ENCODE data around the gene PIP5K1C. TPM values are rescaled to one million over a fixed set of nuclear protein-coding genes. Genes with fewer than 3 reads are reported as not detected.
"Not testable (repeated sequence)": the region's sequence is repeated elsewhere in the genome, so short reads cannot be mapped to it uniquely, and the experiment has no call there.

The PIP5K1C gene
- total RNA-seq, 1 donor: 8.4 TPM

DNA sequence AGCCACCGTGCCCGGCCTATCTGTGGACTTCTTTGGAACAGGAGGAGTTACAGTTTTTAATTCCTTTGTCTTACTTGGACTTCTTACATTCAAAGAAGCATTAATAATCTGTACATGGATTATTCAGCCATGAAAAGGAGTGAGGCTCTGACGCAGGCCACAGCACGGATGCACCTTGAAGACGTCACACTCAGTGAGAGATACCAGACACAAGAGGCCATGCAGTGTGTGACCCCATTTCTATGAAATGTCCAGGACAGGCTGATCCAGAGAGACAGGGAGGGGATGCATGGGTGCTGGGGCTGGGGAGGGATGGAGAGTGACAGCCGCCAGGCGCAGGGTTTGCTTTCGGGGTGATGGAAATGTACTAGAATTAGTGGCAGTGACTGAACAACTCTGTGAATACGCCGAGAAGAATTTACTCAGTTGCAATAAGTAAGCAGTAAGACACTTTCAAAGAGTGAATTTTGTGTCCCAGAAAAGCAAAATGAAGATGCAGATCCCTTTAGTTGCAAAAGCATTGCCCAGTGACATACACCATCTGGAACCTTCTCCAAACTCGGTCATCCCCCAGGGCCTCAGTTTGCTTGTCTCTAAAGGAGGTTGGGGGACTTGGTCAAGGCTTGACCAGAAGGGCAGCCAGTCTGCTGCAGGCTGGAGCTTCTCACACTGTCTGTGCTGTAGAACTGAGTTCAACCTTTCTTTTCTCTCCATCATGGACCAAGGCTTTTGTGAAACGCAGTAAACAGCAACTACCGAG, 25.3 kb downstream of the PIP5K1C start:
- H3K4me3 ChIP-seq (ENCODE audit: low read length): no peak overlapping the region
- no peaks in the 10 kb centered on the region for H3K9me3 ChIP-seq (ENCODE audit: low read depth, low read length)
- H3K4me1 ChIP-seq (ENCODE audit: insufficient read depth, low read length): peaks cover 24% of the 10 kb centered on the region
- no peaks in the 10 kb centered on the region for H3K27me3 ChIP-seq (ENCODE audit: insufficient read depth, low read length)

DNA sequence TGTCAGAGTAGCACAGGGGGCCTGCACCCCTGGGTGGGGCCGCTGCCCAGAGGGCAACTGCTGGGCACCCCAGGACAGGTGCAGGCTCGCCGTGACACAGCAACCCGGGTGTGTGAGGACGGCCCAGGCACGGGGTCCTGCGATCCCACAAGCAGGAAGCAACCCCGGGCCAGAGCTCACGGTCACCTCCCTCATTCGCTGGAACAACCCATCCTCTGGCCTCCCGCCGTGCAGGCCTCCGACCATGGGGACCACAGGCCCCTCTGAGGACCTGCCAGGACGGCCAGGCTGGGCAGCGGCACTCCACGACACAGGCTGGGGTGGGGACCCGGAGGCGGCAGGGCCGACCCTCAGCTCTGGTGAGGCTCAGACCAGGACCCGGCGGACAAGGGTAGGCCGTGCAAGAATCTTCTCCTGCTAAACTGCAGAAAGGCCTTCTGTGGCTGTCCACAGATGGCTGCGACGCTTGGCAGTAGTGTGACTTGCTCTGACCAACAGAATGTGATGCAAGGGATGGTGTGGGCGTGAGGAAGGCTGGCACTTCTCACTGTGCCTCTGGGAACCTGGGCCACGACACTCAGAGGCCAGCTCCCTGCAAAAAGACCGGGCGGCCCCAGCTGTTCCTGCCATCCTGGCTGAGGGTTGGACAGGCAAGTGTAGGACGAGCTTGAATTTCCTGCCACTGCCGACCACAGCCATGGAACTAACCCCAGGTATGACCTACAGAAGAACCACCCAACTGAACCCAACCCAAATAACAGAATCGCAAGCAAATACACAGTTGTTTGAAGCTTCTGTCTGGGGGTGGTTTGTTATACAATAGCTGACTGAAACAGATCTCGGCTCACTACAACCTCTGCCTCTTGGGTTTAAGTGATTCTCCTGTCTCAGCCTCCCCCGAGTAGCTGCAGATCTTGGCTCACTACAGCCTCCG, 26.5 kb downstream of the PIP5K1C start:
- no peaks in the 10 kb centered on the region for H3K27me3 ChIP-seq (ENCODE audit: insufficient read depth, low read length)

GRCh38 chr19:3672993-3673392, 27.3 kb downstream of the PIP5K1C start:
- H3K27me3 ChIP-seq (ENCODE audit: insufficient read depth, low read length): no peaks in the 10 kb centered on the region
- no peaks in the 10 kb centered on the region for H3K9me3 ChIP-seq (ENCODE audit: low read depth, low read length)
- H3K4me3 ChIP-seq (ENCODE audit: low read length): no peak overlapping the region
- peaks cover 24% of the 10 kb centered on the region for H3K4me1 ChIP-seq (ENCODE audit: insufficient read depth, low read length)

More for the DNA sequence above, 26.5 kb downstream of the PIP5K1C start:
- peaks cover 24% of the 10 kb centered on the region for H3K4me1 ChIP-seq (ENCODE audit: insufficient read depth, low read length)
- H3K9me3 ChIP-seq (ENCODE audit: low read depth, low read length): no peaks in the 10 kb centered on the region
- no peak overlapping the region for H3K4me3 ChIP-seq (ENCODE audit: low read length)

GRCh38 chr19:3672575-3672948, 27.7 kb downstream of the PIP5K1C start:
- Histone ChIP-seq H3K4me3 (ENCODE audit: low read length) (no peak overlapping the region), H3K9me3 (ENCODE audit: low read depth, low read length) (no peaks in the 10 kb centered on the region), H3K4me1 (ENCODE audit: insufficient read depth, low read length) (peaks cover 24% of the 10 kb centered on the region), H3K27me3 (ENCODE audit: insufficient read depth, low read length) (no peaks in the 10 kb centered on the region)

DNA sequence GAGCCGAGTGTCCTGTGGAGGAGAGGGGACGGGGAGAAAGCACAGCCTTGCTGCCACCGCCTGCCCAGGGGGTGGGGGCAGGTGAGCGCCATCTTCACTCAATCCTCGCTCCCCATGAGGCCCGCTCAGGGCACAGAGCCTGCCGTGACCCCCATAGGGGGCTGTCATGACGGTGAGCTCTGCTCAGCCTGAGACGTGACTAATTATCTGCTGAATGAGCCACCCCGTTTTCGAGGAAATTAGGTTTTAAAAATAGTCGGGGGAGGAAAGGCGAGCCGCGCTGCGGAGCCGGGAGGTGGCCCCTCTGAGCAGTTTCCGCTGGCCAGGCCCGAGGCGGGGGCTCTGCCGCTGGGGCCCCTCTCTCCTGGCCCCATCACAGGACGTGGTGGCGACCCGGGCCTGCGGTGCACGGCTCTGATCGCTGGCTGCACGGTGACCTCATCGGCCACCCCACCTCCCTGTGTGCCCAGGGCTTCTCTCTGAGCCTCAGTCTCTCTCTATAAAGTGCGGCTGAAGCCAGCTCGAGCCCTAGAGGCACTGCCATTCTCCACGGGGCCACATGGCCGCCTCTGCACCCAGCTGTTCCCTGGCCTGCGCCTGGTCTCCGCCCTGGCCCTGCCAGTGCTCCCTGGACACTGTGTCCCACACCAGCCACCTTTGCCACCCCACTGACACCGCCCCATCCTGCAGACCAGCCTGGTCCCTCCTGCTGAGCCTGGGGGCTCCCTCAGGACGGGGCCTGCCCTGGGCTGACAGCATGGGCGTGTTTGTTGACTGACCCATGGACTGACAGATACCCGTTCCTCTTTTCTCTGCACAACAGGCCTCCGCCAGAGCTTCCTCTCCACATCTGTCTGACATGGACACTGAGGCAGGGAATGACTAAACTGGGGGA, 28.3 kb downstream of the PIP5K1C start:
- Histone ChIP-seq H3K9me3 (ENCODE audit: low read depth, low read length) (no peaks in the 10 kb centered on the region), H3K4me1 (ENCODE audit: insufficient read depth, low read length) (peaks cover 24% of the 10 kb centered on the region), H3K4me3 (ENCODE audit: low read length) (no peak overlapping the region)

DNA sequence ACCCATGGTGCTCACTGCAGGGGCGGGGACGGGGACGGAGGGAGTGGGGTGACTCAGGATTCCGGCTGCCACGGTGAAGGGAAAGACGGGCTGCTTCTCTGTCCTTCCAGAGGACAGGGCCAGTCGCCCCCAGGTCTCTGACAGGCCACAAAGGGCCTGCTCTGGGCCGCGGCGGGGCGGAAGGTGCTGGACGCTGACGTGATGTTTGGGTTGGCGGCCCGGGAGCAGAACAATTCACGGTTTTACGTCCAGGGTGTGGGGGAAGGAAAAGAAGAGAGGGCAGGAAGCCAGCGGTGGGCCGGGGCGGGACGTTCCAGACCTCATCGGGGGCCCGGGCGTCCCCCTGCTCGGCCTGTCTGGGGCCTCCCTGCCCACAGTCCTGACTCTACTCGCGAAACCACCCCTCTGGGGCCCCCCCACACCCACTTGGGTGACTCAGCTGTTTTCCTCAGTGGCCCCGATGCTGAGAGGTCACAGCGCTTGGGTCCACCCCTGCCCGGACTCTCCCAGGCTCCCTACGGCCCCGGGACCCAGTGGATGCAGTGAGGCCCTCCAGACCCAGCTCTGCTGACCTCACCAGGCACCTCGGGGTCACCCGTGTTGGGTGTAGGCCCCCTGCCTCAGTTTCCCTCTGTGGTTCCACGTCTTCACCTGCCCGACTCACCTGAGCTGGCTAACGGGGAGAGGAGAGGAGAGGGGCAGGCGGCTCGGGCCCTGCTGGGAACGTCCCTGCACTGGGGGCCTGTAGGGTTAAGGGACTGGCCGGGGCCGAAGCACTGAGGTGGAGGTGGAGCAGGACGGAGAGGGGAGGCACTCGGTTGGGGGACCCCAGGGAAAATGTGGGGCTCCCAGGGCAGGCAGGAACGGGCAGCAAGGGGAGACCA, 29.2 kb downstream of the PIP5K1C start:
- Histone ChIP-seq H3K27me3 (ENCODE audit: insufficient read depth, low read length) (no peaks in the 10 kb centered on the region), H3K9me3 (ENCODE audit: low read depth, low read length) (no peaks in the 10 kb centered on the region), H3K4me1 (ENCODE audit: insufficient read depth, low read length) (peaks cover 24% of the 10 kb centered on the region), H3K4me3 (ENCODE audit: low read length) (no peak overlapping the region)

More for the DNA sequence above, 28.3 kb downstream of the PIP5K1C start:
- no peaks in the 10 kb centered on the region for H3K27me3 ChIP-seq (ENCODE audit: insufficient read depth, low read length)

DNA sequence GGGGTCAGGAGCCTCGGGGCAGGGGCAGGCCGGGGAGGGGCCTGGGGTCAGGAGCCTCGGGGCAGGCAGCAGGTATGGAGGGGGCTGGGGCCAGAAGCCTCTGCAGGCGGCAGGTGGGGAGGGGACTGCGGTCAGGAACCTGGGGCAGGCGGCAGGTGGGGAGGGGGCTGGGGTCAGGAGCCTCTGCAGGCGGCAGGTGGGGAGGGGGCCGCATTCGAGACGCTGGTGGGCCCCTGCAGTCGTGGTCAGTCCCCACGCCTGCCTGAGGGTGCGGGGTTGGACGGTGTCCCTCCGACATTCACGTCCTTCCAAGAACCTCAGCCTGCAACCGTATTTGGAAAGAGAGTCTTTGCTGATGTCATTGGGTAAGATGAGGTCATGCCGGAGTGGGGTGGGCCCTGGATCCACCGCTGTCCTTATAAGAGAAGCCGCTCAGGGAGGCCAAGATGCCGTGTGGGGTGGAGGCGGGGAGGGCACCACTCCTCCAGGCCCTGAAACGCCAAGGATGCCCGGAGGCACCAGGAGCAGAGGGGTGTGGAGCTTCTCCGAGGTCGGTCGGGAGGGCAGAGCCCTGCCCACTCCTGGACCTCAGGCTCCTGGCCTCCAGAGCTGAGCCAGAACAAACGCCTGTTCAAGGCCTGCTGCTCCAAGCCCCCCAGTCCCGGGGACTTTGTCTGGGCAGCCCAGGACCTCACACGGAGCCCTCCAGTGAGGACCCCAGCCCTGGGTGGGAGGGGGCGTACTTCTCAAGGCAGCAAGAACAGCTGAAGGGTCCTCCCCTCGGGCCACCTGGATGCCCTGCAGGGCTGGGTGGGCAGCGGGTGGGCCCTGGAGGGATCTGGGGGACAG, 30.1 kb downstream of the PIP5K1C start:
- Histone ChIP-seq H3K4me3 (ENCODE audit: low read length) (no peak overlapping the region), H3K4me1 (ENCODE audit: insufficient read depth, low read length) (peaks cover 30% of the 10 kb centered on the region), H3K9me3 (ENCODE audit: low read depth, low read length) (no peaks in the 10 kb centered on the region), H3K27me3 (ENCODE audit: insufficient read depth, low read length) (no peaks in the 10 kb centered on the region)

DNA sequence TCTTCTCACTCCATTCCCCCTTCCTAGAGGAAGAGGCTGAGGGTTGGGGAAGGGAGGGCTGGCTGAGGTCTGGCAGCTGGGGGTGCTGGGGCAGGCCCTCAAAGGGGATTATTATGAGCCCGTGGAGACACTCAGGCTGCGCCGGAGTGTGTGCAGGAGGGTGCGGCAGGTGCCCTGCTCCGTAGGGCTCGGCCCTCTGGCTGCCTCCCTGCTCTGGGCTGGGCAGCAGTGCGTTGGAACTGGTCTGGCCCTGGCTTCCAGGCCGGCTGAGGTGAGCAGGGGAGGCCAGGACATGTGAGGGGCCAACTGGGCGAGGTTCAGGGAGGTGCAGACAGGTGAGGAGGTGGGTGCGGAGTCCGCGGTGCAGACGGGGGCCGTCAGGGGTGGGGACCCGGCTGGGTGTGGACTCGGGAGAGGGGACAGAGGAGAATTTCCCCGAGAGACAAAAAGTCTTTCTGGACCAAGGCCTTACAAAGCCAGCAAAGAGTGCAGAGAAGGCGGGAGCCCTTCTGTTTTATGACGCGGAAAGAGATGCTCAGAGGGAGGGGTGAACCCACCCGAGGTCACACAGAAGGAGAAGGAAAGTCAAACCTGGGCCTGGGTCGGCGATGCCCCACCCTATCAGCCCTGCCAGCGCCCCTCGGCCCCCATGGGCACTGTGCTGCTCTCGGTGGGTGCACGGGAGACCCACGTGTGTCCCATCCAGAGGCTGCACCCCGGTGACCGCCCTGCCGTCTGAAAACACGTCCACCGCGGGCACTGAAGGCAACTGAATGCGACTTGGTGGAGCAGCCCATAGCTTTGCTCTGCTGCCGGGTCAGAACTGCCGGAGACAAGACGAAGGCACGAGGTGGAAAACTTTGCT, 31.0 kb downstream of the PIP5K1C start:
- Histone ChIP-seq H3K4me3 (ENCODE audit: low read length) (no peak overlapping the region), H3K27me3 (ENCODE audit: insufficient read depth, low read length) (no peaks in the 10 kb centered on the region), H3K9me3 (ENCODE audit: low read depth, low read length) (no peaks in the 10 kb centered on the region), H3K4me1 (ENCODE audit: insufficient read depth, low read length) (peaks cover 30% of the 10 kb centered on the region)

- H3K4me3 ChIP-seq (ENCODE audit: low read length): no peak overlapping the region
- H3K27me3 ChIP-seq (ENCODE audit: insufficient read depth, low read length): no peaks in the 10 kb centered on the region
- H3K4me1 ChIP-seq (ENCODE audit: insufficient read depth, low read length): peaks cover 30% of the 10 kb centered on the region
- H3K9me3 ChIP-seq (ENCODE audit: low read depth, low read length): no peaks in the 10 kb centered on the region
Measured at GRCh38 chr19:3668331-3669081, 31.8 kb downstream of the PIP5K1C start.

DNA sequence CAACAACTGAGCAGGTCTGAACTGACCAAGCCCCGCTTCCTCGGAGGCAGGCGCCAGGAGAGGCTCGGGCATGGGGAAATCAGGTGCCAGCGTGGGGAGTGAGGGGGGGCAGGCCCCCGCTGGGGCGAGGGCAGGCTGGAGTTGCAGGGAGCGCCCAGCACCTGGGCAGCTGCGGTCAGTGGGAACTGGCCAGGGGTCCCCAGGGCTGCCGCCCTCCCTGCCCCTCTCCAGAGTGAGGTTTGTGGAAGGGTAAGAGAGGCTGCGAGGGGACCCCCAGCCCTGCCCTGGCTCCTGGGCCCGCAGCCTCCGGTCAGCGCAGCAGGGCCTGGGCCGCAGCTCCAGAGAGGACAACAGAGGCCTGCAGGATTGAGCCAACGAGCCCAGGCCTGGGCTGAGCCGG, 32.5 kb downstream of the PIP5K1C start:
- Histone ChIP-seq H3K4me3 (ENCODE audit: low read length) (no peak overlapping the region), H3K4me1 (ENCODE audit: insufficient read depth, low read length) (peaks cover 30% of the 10 kb centered on the region), H3K9me3 (ENCODE audit: low read depth, low read length) (no peaks in the 10 kb centered on the region), H3K27me3 (ENCODE audit: insufficient read depth, low read length) (no peaks in the 10 kb centered on the region)

DNA sequence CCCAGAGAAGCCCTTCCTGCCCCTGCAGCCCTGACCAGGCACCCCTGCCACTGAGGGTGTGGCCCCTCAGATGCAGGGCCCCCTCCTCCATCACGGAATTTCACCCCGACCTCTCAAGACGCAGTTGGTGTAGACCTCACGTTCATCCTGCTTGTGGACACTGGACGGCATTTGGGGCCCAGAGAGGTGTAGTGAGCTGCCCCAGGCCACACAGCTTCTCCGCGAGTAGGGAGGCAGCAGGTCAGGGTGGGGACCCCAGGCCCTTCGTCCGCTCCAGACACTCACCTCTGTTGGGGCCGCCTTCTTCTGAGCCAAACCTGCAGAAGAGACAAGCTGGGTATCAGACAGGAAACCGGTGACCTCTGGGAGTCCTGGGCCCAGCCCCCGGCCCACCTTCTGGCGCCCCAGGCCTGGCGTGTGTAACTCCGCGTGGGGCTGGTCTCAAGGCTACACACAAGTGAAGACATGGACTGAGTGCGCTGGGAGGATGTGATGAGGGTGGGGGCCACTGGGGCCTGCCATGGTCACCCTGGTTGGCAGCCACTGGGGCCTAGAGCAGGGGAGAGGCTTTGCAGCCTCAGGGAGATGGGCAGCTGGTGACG, 33.1 kb downstream of the PIP5K1C start:
- H3K27me3 ChIP-seq (ENCODE audit: insufficient read depth, low read length): no peaks in the 10 kb centered on the region
- no peaks in the 10 kb centered on the region for H3K9me3 ChIP-seq (ENCODE audit: low read depth, low read length)
- H3K4me3 ChIP-seq (ENCODE audit: low read length): no peak overlapping the region
- peaks cover 27% of the 10 kb centered on the region for H3K4me1 ChIP-seq (ENCODE audit: insufficient read depth, low read length)

- not testable (repeated sequence) for H3K4me3 ChIP-seq (ENCODE audit: low read length); H3K27me3 ChIP-seq (ENCODE audit: insufficient read depth, low read length); H3K9me3 ChIP-seq (ENCODE audit: low read depth, low read length)
- H3K4me1 ChIP-seq (ENCODE audit: insufficient read depth, low read length): peaks cover 20% of the 10 kb centered on the region
Measured at GRCh38 chr19:3666545-3666856, 33.8 kb downstream of the PIP5K1C start.

Data from mononuclear cell (primary cell).